GM18909 (cell line): ENCODE measurements around the gene SETBP1.

Source experiments
- ATAC-seq: cut with Tn5 transposase; IDR thresholded peaks from one replicate; pipeline ENCODE4 v1.9.1; 2021; ENCODE audit warnings: mild to moderate bottlenecking; ENCODE audit not compliant: unreplicated experiment, poor library complexity

SETBP1 gene

GRCh38 chr18:44834867-44835469 lies 154.3 kb downstream of the SETBP1 start:
- ATAC-seq, result no peak

- ATAC-seq, result no peak
Observed at GRCh38 chr18:44835703-44836102, 155.0 kb downstream of the SETBP1 start.

- no peak for ATAC-seq
Observed at GRCh38 chr18:44836263-44836662, 155.6 kb downstream of the SETBP1 start.

DNA sequence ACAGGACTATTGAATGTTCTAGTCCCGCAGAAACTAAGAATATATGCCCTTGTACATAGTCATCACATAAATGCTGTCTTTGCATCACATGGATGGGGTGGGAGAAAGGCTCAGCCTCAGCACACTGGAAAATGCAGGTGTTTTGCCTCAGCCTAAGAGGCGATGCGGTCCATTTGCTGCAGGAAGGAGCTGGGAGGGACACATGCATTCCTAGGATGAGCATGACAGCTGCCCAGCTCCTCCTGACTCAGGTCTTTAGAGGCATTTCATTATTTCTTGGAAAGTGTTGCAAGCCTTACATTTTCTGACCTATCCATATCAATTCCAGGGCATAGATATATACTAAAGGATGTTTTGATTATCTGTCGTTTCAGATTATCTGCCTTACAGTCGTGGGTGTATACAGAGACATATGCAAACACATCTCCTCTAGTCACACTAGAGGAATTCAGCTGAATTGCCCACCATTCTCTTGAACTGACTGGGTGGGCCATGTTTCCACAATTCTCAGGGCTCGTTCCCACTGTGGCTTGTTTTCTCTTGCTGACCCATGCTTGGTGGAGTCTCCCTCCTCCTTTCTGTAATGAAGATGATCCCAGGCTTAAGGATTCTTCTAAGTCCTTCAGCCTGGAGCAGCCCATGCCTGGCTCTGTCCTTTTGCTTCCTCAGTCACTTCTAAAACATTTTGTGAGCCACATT lies 156.9 kb downstream of the SETBP1 start:
- no peak for ATAC-seq

GRCh38 chr18:44838971-44839666 lies 158.4 kb downstream of the SETBP1 start:
- peak; percentile 98 for ATAC-seq

- ATAC-seq, result no peak
Observed at GRCh38 chr18:44840058-44840790, 159.5 kb downstream of the SETBP1 start.

DNA sequence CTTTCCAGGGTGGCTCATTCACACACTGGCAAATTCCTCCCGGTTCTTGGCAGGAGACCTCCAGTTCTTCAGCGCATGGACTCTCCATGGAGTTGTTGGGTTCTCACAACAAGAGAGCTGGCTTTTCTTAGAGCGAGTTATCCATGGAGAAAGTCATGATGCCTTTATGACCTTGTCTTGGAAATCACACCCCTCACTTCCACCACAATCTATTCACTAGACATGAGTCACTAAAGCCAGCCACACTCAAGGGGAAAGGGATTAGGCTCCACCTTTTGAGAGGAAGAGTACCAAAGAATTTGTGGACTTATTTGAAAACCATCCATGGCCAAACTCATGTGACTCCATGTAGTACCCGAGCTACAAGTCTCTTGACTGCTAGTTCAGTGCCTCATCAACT lies 160.5 kb downstream of the SETBP1 start:
- ATAC-seq, result no peak

DNA sequence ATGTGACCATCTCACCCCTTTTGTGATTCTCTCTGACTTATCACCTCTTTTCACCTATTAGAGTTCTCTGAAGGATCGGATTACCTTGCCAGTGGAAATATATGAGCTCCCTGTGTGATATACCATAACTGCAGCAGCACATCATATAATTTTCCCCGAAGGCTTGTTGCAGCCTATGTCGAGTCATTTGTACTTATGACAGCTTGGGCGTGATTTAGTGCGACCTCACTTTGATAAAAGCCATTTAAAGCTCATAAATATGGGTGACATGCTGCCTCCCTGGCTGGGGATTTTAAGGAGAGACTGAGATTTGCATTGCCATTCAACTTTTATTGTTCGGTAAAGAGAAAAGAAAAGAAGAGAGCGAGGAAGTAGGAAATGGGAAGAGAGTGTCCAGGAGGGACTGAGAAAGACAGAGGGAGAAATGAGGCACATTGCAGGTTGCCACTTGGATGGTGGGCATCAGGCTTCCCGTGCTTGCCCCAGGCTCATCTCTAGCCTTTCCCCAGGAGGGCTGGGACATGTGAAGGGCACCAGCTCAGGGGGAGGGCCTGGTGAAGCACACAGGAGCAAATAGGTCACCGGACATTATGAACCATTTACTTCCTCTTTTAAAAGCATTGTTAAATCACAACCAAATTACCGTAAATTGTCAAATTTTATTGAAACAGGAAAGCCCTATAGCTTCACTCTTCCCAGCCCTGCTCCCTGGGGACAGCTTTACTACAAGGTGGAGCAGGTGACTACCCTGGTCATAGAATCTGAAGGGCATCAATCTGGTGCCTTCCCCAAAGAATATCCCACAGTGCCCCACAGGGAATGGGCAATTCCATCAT lies 161.3 kb downstream of the SETBP1 start:
- ATAC-seq, result no peak

DNA sequence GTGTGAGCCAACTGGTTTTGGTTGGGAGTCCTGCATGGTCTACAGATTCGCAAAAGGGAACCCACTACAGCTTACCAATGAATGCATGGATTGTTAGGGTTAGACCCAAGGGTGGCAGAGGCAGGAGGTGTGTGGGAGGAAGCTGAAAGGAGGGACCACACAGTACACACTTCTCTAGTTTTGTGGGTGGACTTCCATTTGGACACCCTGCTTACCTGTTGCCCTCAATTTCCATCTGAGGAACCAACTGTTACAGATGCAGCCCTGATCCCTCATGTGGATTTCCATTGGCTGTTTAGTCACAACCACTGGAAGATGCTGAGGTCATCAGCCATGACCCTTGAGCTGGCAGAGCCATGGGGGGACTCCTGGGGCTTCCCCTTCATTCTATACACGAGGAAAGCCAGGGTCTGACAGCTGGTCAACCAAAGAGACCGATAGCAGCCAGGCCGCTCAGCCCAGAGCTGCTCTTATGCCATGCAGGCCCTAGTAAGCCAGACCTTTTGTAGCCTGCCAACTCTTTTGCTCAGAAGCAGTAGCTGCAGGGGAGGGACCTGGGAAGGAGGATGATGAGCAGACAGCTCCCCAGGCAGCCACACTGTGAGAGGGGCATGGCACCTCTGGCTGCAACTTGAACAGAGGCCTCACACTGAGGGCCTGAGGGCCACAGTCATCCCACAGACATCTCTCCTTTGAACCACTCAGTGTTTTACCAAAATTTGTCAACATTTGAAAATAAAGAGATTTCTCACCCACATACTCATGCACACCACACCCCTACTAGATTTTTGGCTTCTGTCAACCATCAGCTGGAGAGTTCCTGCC lies 162.1 kb downstream of the SETBP1 start:
- ATAC-seq, result no peak

- no peak for ATAC-seq
Observed at GRCh38 chr18:44844486-44844885, 163.8 kb downstream of the SETBP1 start.

DNA sequence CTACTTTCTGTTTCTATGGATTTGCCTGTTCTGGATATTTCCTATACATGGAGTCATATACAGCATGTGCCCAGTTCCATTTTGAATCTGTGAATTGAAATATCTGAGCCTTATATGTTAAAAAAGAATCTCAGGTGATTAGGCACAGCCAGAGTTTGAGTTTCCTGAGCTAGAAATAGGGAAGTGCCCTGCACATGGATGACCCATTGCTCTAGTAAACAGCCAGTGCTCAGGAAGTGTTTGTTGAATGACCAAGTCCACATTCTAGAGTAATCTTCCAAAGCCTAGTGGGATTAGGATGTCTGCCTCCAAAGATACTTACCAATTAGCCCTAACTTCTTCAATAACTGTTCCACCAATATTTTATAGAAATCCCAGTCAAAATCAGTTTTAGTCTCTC lies 165.8 kb downstream of the SETBP1 start:
- ATAC-seq, result no peak

DNA sequence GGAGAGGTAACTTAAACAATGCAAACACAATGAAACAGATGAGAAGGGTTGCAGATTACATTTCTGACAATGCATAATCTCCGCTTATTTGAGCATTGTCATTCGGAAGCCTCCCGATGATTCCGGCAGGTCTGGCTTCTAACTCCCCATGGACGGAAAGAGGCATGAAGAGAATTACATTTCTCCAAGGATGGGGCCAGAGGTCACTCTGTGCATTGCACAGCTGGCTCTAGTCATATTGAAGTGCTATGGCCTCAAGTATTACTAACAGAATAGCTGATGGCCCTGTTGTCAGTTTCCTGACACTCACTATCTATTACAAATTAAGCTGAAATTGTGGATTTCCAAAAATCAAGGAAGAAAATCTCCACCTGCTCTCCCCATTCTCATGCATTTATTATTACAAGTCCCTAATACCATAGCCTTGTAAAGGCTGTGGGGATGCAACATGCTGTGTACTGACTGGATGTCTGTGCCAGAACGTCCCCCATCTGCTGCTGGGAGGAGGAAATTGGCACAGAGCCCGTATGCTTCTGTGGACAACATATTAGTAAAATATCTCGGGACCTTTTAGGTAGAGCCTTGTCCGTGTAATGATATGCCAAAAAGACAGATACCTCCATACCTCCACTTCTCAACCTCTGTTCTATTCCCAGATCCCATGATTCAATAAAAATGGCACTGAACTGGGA lies 168.1 kb downstream of the SETBP1 start:
- no peak for ATAC-seq

DNA sequence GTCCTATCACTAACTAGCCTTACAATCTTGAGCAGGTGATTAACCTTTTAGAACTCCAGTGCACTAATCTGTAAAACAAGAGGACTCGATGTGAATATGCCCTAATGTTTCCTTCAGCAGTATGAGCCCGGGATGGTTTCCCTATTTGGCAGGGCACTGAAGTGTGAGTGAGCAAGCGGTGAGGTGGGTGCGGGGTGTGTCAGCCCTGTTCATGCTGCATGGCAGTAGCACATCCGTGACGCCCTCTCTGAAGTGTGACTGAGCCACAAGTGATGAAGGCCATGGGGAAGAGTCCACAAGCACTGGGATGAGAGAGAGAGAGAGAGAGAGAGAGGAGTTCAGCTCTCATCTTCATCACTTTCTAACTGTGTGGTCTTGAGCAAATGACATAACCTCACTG lies 168.7 kb downstream of the SETBP1 start:
- no peak for ATAC-seq

- no peak for ATAC-seq
Observed at GRCh38 chr18:44850001-44850400, 169.3 kb downstream of the SETBP1 start.

DNA sequence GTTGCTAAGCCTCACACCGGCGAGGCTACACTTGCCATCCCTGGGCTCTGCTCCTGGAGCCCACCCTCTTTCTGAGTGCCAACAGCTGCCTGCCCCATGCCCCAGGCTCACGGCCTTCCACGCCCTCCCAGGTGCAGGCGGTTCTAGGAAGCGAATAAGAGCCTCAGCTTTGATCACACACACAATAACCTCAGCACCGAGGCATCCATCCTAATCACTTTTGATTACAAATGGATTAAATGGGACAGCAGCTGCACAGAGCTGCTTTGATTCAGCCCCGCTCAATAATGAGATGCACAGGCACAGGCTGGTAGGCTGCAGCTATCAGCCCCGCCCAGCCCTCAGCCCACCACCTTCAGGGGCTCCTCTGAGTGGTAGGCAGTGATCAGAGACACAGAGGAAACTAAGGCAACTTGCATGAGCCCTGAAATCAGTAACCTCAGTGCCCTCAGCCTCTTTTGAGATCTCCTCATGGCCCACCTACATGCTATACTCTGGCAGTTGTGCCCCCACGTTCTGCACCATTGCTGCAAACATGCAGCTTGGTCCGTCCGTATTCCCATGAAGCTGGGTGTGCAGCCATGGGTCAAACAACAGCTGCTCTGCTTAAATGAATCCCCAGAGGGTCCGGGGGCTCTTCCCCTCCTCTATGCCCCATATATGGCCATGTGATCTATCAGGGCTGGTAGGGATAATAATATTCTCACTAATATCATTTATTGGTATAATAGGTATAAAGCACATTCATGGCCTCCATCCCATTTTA lies 171.4 kb downstream of the SETBP1 start:
- no peak for ATAC-seq

- no peak for ATAC-seq
Observed at GRCh38 chr18:44852818-44853217, 172.1 kb downstream of the SETBP1 start.

DNA sequence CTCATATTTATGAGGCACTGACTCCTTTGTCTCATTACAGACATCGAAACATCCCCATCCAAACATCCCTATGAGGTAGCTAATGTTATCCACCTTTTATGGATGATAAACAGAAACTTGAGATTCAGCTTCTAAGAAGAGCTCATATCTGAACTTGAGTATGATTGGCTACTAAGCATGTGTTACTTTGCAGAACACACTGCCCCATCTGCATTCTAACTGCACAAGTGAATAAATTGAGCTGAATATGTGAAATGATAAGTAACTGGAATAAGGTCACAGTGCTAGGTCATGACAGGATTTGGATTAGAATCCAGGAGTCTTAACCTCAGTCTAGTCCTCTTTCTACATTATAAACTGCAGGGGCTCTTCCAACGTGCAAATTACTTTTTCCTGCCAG lies 172.7 kb downstream of the SETBP1 start:
- ATAC-seq, result no peak

GRCh38 chr18:44855681-44856080 lies 175.0 kb downstream of the SETBP1 start:
- ATAC-seq, result no peak
